ENCODE results near the gene PTPRS.
"Not testable (repeated sequence)": the region's sequence is repeated elsewhere in the genome, so short reads cannot be mapped to it uniquely, and the experiment has no call there.

PTPRS gene

GRCh38 chr19:5333581-5334365, 6.8 kb downstream of the PTPRS start:
- no peak for DNase-seq (ENCODE audit: low read depth)

DNA sequence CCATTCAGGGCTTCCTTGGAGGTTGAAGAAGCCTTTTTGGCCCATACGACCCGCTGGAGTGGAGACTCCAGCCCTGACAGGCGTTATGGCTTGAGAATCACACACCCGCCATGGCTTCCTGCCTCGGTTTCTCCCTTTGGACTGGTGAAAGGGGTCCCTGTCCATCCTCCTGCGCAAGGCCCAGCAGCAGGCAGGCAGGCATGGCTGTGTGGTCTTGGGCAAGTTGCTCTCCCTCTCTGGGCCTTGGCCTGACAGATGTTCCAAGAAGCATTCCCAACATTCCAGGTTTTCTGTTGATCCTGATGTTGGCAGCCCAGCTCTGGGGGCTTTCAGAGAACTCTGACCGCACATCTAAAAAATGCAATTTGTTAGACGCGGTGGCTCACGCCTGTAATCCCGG, 8.1 kb downstream of the PTPRS start:
- DNase-seq (ENCODE audit: low read depth): no peak

- DNase-seq (ENCODE audit: low read depth): no peak
Observed at GRCh38 chr19:5331790-5332189, 8.8 kb downstream of the PTPRS start.

DNA sequence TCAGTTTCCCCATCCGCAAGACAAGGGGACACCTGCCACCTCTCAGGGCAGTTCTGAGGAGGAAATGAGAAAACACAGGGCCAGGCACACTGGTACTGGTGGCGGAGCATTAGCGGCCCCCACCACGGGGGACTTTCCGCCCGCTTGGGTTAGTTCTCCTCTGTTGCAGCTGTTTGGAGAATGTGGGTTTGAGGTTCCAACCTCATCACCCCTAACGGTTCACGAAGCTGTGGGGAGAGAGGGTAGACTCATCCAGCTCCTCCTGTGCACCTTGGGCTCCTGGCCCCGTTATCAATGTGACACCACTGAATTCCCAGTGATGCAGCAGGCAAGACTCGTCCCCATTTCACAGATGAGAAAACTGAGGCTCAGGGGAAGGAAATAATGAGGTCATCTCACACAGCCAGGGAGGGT, 10.3 kb downstream of the PTPRS start:
- DNase-seq (ENCODE audit: low read depth): no peak

- no peak for DNase-seq (ENCODE audit: low read depth)
Observed at GRCh38 chr19:5329141-5329540, 11.5 kb downstream of the PTPRS start.

GRCh38 chr19:5328407-5328806, 12.2 kb downstream of the PTPRS start:
- DNase-seq (ENCODE audit: low read depth): not testable (repeated sequence)

DNA sequence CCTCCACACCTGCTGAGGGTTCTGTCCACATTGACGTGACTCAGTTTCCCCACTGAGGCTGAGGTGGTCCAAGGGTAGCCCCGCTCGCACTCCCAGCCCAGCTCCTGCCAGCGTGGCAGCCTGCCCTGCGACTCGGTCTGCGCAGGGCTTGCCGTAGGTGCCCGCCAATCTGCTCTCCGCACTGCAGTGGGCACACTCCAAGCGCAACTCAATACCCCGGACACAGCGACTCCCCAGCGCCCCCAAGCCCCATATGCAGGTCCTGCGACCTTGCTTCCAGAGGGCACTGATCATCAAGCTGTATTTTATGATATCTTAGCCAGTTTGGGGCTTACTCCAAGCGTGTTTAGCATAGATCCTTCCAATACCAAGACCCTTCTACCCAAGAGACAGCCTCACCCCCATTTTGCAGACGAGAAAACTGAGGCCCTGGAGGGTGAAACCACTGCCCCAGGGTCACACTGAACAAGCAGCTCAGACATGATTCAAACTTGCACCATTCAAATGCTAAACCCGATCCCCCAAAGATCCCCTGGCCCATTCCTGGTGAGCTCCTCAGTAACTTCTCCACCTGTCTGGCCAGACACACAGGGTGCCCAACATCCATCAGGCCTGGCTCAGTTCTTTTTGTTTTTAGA, 13.5 kb downstream of the PTPRS start:
- DNase-seq (ENCODE audit: low read depth): no peak

GRCh38 chr19:5326545-5326944, 14.1 kb downstream of the PTPRS start:
- no peak for DNase-seq (ENCODE audit: low read depth)

DNA sequence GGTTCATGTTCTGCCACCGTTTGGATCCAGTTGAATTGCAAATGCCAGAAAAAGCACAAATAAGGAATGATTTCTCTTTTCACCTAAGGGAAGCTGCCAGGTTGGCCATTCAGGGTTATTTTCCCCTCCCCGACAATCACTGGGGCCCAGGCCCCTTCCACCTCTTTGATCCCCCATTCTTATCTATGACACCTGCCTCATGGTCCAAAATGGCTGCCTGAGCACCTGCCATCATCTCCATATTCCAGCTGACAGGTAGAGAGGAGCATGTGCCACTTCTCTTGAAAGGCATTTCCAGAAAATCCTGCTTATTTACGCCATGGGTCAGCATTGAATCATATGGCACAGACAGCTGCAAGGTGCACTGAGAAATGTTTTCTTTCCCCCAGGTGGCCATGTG, 15.7 kb downstream of the PTPRS start:
- no peak for DNase-seq (ENCODE audit: low read depth)

- DNase-seq (ENCODE audit: low read depth): no peak
Observed at GRCh38 chr19:5323475-5323811, 17.2 kb downstream of the PTPRS start.

DNA sequence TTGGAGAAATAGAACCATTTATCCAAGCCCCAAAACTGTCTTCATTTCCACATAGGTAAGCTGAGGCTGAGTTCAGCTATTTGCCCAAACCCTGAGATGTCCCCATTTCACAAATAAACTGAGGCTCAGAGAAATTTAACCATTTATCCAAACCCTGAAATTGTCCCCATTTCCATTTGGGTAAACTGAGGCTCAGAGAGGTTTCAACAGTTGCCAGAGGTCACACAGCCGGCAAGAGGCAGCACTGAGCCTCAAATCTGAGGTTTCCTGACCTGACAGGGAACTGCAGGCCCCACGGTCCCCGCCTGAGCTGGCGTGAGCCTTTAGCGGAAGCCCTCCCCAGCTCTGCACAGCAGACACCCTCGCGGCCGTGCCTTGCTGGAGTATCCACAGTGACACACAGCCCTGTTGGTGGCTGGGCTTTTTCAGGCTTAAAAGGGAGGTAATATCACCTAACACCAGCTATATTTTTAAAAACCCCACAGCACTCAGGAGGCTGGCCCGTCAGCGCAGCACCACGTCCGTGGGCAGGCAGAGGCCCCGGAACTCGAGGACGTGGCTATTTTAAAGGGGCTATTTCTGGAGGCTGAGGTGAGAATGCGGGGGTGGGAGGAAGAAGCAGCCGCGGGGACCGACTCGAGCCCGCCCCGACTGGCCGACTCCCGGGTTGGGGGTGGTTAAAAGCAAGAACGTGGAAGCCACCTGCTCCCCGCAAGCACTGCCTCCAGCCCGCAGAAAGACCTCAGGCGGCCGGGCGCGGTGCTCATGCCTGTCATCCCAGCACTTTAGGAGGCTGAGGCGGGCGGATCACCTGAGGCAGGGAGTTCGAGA, 18.5 kb downstream of the PTPRS start:
- DNase-seq (ENCODE audit: low read depth): peak; percentile 25

DNA sequence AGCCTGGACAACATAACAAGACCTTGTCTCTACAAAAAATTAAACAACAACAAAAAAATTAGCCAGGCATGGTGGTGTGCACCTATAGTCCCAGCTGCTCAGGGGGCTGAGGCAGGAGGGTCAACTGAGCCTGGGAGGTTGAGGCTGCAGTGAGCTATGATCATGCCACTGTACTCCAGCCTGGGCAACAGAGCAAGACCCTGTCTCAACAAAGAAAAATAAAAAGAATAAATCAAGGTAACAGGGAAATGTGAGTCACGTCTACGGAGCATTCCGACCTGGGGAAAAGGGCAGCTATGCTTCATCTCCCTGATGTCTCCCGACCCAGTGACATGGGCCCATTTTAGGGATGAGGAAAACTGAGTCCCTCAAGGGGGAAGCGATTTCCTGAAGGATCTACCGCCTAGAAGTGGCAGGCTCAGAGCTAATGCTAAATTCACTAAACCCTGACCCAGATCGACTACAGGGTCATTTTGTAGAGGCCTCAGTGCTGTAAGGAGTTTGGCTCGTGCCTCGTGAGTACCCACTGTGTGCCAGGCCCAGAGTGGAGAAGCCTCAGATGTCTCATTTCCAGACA, 19.5 kb downstream of the PTPRS start:
- no peak for DNase-seq (ENCODE audit: low read depth)

GRCh38 chr19:5319516-5319915, 21.1 kb downstream of the PTPRS start:
- DNase-seq (ENCODE audit: low read depth): no peak

- no peak for DNase-seq (ENCODE audit: low read depth)
Observed at GRCh38 chr19:5318306-5318705, 22.3 kb downstream of the PTPRS start.

DNA sequence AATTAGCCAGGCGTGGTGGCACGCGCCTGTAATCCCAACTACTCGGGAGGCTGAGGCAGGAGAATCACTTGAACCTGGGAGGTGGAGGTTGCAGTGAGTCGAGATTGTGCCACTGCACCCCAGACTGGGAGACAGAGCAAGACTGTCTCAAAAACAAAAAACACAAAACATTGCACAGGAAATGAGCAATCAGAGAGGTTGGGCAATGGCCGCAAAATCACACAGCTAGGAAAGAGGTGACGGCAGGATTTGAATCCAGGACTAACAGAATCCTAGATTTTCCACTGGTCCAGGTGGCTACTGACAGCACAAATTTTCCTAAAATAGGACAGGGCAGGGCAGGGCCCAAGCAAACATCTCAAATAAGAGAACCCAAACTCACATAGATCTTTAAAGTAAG, 23.3 kb downstream of the PTPRS start:
- DNase-seq (ENCODE audit: low read depth): no peak

GRCh38 chr19:5316138-5316537, 24.5 kb downstream of the PTPRS start:
- no peak for DNase-seq (ENCODE audit: low read depth)

- DNase-seq (ENCODE audit: low read depth): no peak
Observed at GRCh38 chr19:5314907-5315298, 25.7 kb downstream of the PTPRS start.

- peak; percentile 62 for DNase-seq (ENCODE audit: low read depth)
Observed at GRCh38 chr19:5314012-5314906, 26.4 kb downstream of the PTPRS start.

GRCh38 chr19:5313307-5313706, 27.3 kb downstream of the PTPRS start:
- no peak for DNase-seq (ENCODE audit: low read depth)

DNA sequence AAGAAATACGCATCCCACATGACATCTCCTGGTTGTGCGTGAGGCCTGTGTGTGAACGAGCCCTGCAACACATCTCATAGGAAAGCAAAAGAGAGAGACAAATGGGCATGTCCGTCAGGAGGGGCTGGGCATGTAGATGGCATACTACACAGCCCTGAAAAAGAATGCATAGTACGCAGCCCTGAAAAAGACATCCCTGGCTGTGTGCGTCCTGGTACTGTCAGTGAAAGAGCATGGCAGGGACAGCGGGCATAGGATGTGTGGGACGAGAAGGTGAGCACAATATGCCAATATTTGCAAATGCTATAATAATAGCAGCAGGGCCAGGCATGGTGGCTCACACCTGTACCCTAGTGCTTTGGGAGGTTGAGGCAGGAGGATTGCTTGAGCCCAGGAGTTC, 28.6 kb downstream of the PTPRS start:
- DNase-seq (ENCODE audit: low read depth): no peak

GRCh38 chr19:5309438-5310204, 31.0 kb downstream of the PTPRS start:
- DNase-seq (ENCODE audit: low read depth): no peak
